Kidney epithelial cell (primary cell): Measurements from ENCODE around the gene TMEM81. TPM values are rescaled to one million over a fixed set of nuclear protein-coding genes. Genes with fewer than 3 reads are reported as not detected.

Experiments used
- DNase-seq: peaks from one replicate; pipeline ENCODE4 v3.0.0-alpha.2; 2010; ENCODE audit warnings: low read depth
- H3K27me3 ChIP-seq: 2 replicates; pipeline ENCODE4 v1.6.0; 2011; ENCODE audit warnings: low read length; ENCODE audit not compliant: control insufficient read depth, insufficient read depth
- H3K36me3 ChIP-seq: 2 replicates; pipeline ENCODE4 v1.5.1; 2011; ENCODE audit warnings: low read length; ENCODE audit not compliant: control insufficient read depth, insufficient read depth
- H3K4me3 ChIP-seq: 2 replicates; pipeline ENCODE4 v1.5.1; 2011; ENCODE audit warnings: low read depth, mild to moderate bottlenecking, control low read depth, low read length
- CTCF ChIP-seq: IDR thresholded peaks from 2 replicates; pipeline ENCODE4 v1.5.1; 2011; ENCODE audit warnings: mild to moderate bottlenecking, moderate library complexity, low read length, control low read depth, inconsistent platforms; ENCODE audit not compliant: insufficient read depth, poor library complexity, severe bottlenecking
- total RNA-seq: library from RNA; depleted of rRNA; stranded (reverse); fragments of >200 nt; gene quantifications from 2 replicates; pipeline ENCODE4 v1.2.3, GENCODE V29; 2015

Gene TMEM81
- total RNA-seq, 1 donor from 2014 or later, result 3.0 TPM

- Histone ChIP-seq H3K4me3 (no peak overlapping the region), H3K36me3 (no peaks in the 10 kb centered on the region), H3K27me3 (peaks cover 20% of the 10 kb centered on the region)
- no peak for TF ChIP-seq CTCF
- DNase-seq, result no peak
Observed at GRCh38 chr1:205057808-205058575, 26.3 kb downstream of the TMEM81 start.

- no peak for TF ChIP-seq CTCF
- no peaks in the 10 kb centered on the region for H3K36me3 ChIP-seq
- no peak for DNase-seq
- H3K4me3 ChIP-seq, result no peak overlapping the region
- peaks cover 22% of the 10 kb centered on the region for H3K27me3 ChIP-seq
Observed at GRCh38 chr1:205056956-205057568, 27.2 kb downstream of the TMEM81 start.

GRCh38 chr1:205056188-205056611, 28.1 kb downstream of the TMEM81 start:
- Histone ChIP-seq H3K27me3 (peaks cover 21% of the 10 kb centered on the region), H3K4me3 (no peak overlapping the region), H3K36me3 (no peaks in the 10 kb centered on the region)
- TF ChIP-seq CTCF, result no peak
- no peak for DNase-seq

- Histone ChIP-seq H3K27me3 (peaks cover 26% of the 10 kb centered on the region), H3K4me3 (no peak overlapping the region), H3K36me3 (no peaks in the 10 kb centered on the region)
- DNase-seq, result no peak
- TF ChIP-seq CTCF, result no peak
Observed at GRCh38 chr1:205054013-205054412, 30.2 kb downstream of the TMEM81 start.

GRCh38 chr1:205053296-205053695, 31.0 kb downstream of the TMEM81 start:
- DNase-seq, result no peak
- H3K27me3 ChIP-seq, result peaks cover 25% of the 10 kb centered on the region
- H3K36me3 ChIP-seq, result no peaks in the 10 kb centered on the region
- TF ChIP-seq CTCF, result no peak
- H3K4me3 ChIP-seq, result no peak overlapping the region
